HepG2 (cell line): ENCODE data around the gene MRPL34. TPM values are rescaled to one million over a fixed set of nuclear protein-coding genes. Genes with fewer than 3 reads are reported as not detected.

Experiments
- ATAC-seq: fragments of 200-7000 bp; cut with Tn5 transposase; 3 replicates; pipeline ENCODE4 v1.9.1; 2020; ENCODE audit warnings: mild to moderate bottlenecking, moderate library complexity
- BruUV-seq: library from RNA; stranded (reverse); fragments of 400-500 nt; replicated peaks from 2 replicates; lab custom pipeline; 2021; lab: Mats Ljungman, UMichigan
- CTCF ChIA-PET: fragments of 300-600 bp; formaldehyde crosslinking; extraction: SDS; loops from one replicate; lab custom pipeline; 2021; ENCODE audit warnings: low total read pairs, inconsistent platforms, low intra/inter-chr PET ratio; lab: Yijun Ruan, JAX
- POLR2A ChIA-PET: fragments of 350-600 bp; sonication (Branson Sonifier 250); formaldehyde crosslinking; loops from one replicate; lab custom pipeline; 2020; ENCODE audit warnings: antibody characterized with exemption, inconsistent platforms; lab: Yijun Ruan, JAX
- DNase-seq: peaks from one replicate; pipeline ENCODE4 v3.0.0-alpha.2; 2015; ENCODE audit warnings: low spot score
- FAIRE-seq: peaks from 3 replicates; lab custom pipeline; 2011; peaks lifted over from hg19 to GRCh38; lab: Jason Lieb, UNC
- H2AFZ ChIP-seq: one replicate; pipeline ENCODE4 v1.6.1; 2011; ENCODE audit warnings: low read length, inconsistent platforms
- H3K27ac ChIP-seq: fragments of 300-600 bp; 3 replicates; pipeline ENCODE4 v1.8.0; 2011; ENCODE audit warnings: mixed run types, mild to moderate bottlenecking, mixed read lengths, low read length, inconsistent platforms; ENCODE audit not compliant: insufficient read depth; ENCODE audit errors: extremely low read length
- H3K27me3 ChIP-seq, 2 experiments: fragments of 200-600 bp in 1 of 2; 2 replicates in 1 of 2; 3 replicates in 1 of 2; pipeline versions ENCODE4 v1.6.0 to v1.8.0; 2011; ENCODE audit warnings: low read length in 2 of 2, mild to moderate bottlenecking in 2 of 2, moderate library complexity in 2 of 2, inconsistent platforms in 1 of 2; ENCODE audit not compliant: insufficient read depth in 2 of 2, control insufficient read depth in 1 of 2
- H3K36me3 ChIP-seq, 2 experiments: fragments of 200-600 bp in 1 of 2; replicated peaks in 1 of 2; 2 replicates in 1 of 2; 3 replicates in 1 of 2; pipeline versions ENCODE4 v1.5.1 to v1.8.0; 2011; ENCODE audit warnings: low read length in 2 of 2, inconsistent platforms in 1 of 2; ENCODE audit not compliant: insufficient read depth in 2 of 2, control insufficient read depth in 1 of 2
- H3K4me1 ChIP-seq: 2 replicates; pipeline ENCODE4 v1.5.1; 2012; ENCODE audit warnings: low read length, inconsistent platforms; ENCODE audit not compliant: insufficient read depth
- H3K4me2 ChIP-seq: 2 replicates; pipeline ENCODE4 v1.6.0; 2011; ENCODE audit warnings: low read depth, low read length, inconsistent platforms
- H3K4me3 ChIP-seq, 3 experiments: fragments of 200-600 bp in 1 of 3; sonication (generic), shearing (Covaris generic) in 1 of 3; replicated peaks in 1 of 3; 2 replicates each; pipeline ENCODE4 v1.5.1; 2011 to 2016; ENCODE audit warnings: low read length in 3 of 3, inconsistent platforms in 2 of 3, low read depth in 2 of 3, mild to moderate bottlenecking in 2 of 3, control low read depth in 1 of 3, mixed read lengths in 1 of 3; ENCODE audit not compliant: insufficient read depth in 1 of 3
- H3K79me2 ChIP-seq: one replicate; pipeline ENCODE4 v1.6.1; 2011; ENCODE audit warnings: low read length, inconsistent platforms; ENCODE audit not compliant: insufficient read depth
- H3K9ac ChIP-seq: 2 replicates; pipeline ENCODE4 v1.6.0; 2011; ENCODE audit warnings: mild to moderate bottlenecking, low read depth, low read length, inconsistent platforms; ENCODE audit not compliant: insufficient read depth
- H3K9me3 ChIP-seq: 2 replicates; pipeline ENCODE4 v1.5.1; 2012; ENCODE audit warnings: mild to moderate bottlenecking, low read length
- H4K20me1 ChIP-seq: 2 replicates; pipeline ENCODE4 v1.6.0; 2011; ENCODE audit warnings: inconsistent platforms, mild to moderate bottlenecking, low read length, moderate library complexity; ENCODE audit not compliant: insufficient read depth
- ATM ChIP-seq: fragments of 450-650 bp; IDR thresholded peaks from 2 replicates; pipeline ENCODE4 v1.7.1; 2017; ENCODE audit warnings: mild to moderate bottlenecking, borderline replicate concordance
- ELF4 ChIP-seq: sonication (generic); formaldehyde crosslinking; IDR thresholded peaks from 2 replicates; pipeline ENCODE4 v1.5.0; 2020; ENCODE audit warnings: missing genetic modification reagents, mild to moderate bottlenecking, moderate library complexity, borderline replicate concordance
- POGZ ChIP-seq: sonication (generic); formaldehyde crosslinking; IDR thresholded peaks from 2 replicates; pipeline ENCODE4 v1.4.0; 2020; ENCODE audit warnings: mild to moderate bottlenecking, missing genetic modification reagents
- ZBTB1 ChIP-seq: sonication (generic); formaldehyde crosslinking; IDR thresholded peaks from 2 replicates; pipeline ENCODE4 v1.4.0; 2020; ENCODE audit warnings: missing genetic modification reagents, borderline replicate concordance
- ZNF12 ChIP-seq: sonication (generic); formaldehyde crosslinking; IDR thresholded peaks from 2 replicates; pipeline ENCODE4 v1.5.0; 2020; ENCODE audit warnings: missing genetic modification reagents
- ZNF629 ChIP-seq: sonication (generic); formaldehyde crosslinking; conservative IDR thresholded peaks from 2 replicates; pipeline ENCODE4 v1.5.0; 2020; ENCODE audit warnings: missing genetic modification reagents
- ZNF720 ChIP-seq: sonication (generic); formaldehyde crosslinking; IDR thresholded peaks from 2 replicates; pipeline ENCODE4 v1.4.0; 2020; ENCODE audit warnings: missing genetic modification reagents
- ZNF782 ChIP-seq: sonication (generic); formaldehyde crosslinking; IDR thresholded peaks from 2 replicates; pipeline ENCODE4 v1.4.0; 2020; ENCODE audit warnings: missing genetic modification reagents, mild to moderate bottlenecking, borderline replicate concordance
- WGBS: methylation state at CpG from one replicate; pipeline ENCODE4 v1.1.6; 2017; ENCODE audit warnings: low lambda C conversion rate; 5-methylcytosine and 5-hydroxymethylcytosine counted together
- in situ Hi-C: cut with HindIII; loops from 2 replicates; pipeline ENCODE4 v1.10.0; 2017; ENCODE audit warnings: low pct_unique_long_range_greater_than_20kb; ENCODE audit not compliant: extremely low pct_ligation_motif_present
- intact Hi-C: fragments of 100-400 bp; cut with micrococcal nuclease; formaldehyde crosslinking; loops from one replicate; pipeline ENCODE4 v1.10.0; 2022; ENCODE audit not compliant: unreplicated experiment
- polyA plus RNA-seq, 8 experiments: library from polyadenylated mRNA; depleted of rRNA in 3 of 8; stranded (reverse) in 7 of 8; unstranded in 1 of 8; fragments of >200 nt; fragmentation: Illumina TruSeq in 4 of 8; extraction: Trizol in 4 of 8; gene quantifications; 2 replicates each; pipeline versions ENCODE4 v1.2.1 to v1.2.3, GENCODE V29; 2011 to 2016; ENCODE audit warnings: low read depth in 4 of 8, missing spikeins in 1 of 8, mixed read lengths in 1 of 8; ENCODE audit not compliant: insufficient read depth in 1 of 8
- total RNA-seq, 5 experiments: library from RNA; depleted of rRNA; stranded (reverse); fragments of >200 nt; fragmentation: Illumina TruSeq; extraction: Trizol; gene quantifications; 2 replicates each; pipeline ENCODE4 v1.2.3, GENCODE V29; 2016; ENCODE audit warnings: low read depth in 1 of 5
- TF ChIP-seq, protein P1 (sequence below): sonication (generic); formaldehyde crosslinking; conservative IDR thresholded peaks from 2 replicates; pipeline ENCODE4 v1.4.0; 2020; ENCODE audit warnings: missing genetic modification reagents
- TF ChIP-seq, protein P2 (sequence below): sonication (generic); formaldehyde crosslinking; IDR thresholded peaks from 2 replicates; pipeline ENCODE4 v1.5.0; 2020; ENCODE audit warnings: mild to moderate bottlenecking, missing genetic modification reagents, borderline replicate concordance
- TF ChIP-seq, protein P3 (sequence below): sonication (generic); formaldehyde crosslinking; IDR thresholded peaks from 2 replicates; pipeline ENCODE4 v1.8.0; 2022; ENCODE audit warnings: missing genetic modification reagents, mild to moderate bottlenecking, borderline replicate concordance

MRPL34 gene
- total and polyA plus RNA-seq, 2 of the 13 experiments (the other 11 are each of a cell fraction or from before 2014, with no cell fraction given) = 74.0 to 77.3 TPM

DNA sequence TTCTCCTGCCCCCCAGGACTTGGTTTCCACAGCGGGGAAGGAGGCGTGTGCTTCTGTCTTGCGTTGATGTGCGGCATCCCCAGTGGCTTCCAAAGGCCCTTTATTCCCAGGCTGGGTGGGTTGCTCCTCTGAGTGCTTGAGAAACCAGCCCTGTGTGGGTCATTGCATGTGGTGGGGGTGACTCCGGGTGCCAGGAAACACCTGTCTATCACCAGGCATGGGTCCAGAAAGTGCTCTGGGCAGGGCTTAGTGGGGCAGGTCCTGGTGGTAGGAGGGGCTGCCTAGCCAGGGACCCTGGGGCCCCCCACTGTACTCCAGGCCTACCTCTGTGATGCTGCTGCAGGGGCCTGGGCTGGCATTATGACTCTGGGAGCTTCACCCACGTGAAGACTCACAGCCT, 13.3 kb downstream of the MRPL34 start:
- Histone ChIP-seq H3K27me3 (no peaks in the 10 kb centered on the region), H3K4me2 (no peak overlapping the region), H3K9me3 (no peaks in the 10 kb centered on the region), H3K27ac (no peak overlapping the region)
- no peak for ATAC-seq
- POLR2A ChIA-PET = interaction anchor here (0.6 to 1.8 kb wide), 2 partner anchors 10 to 35 kb away, joined by 3 to 11 read pairs; partner anchors contain the start of gene DDA1
- DNase-seq = no peak
- TF ChIP-seq, protein P1, sequence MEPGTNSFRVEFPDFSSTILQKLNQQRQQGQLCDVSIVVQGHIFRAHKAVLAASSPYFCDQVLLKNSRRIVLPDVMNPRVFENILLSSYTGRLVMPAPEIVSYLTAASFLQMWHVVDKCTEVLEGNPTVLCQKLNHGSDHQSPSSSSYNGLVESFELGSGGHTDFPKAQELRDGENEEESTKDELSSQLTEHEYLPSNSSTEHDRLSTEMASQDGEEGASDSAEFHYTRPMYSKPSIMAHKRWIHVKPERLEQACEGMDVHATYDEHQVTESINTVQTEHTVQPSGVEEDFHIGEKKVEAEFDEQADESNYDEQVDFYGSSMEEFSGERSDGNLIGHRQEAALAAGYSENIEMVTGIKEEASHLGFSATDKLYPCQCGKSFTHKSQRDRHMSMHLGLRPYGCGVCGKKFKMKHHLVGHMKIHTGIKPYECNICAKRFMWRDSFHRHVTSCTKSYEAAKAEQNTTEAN (CRISPR knock-in tag) = no peak
- TF ChIP-seq ATM = no peak
- TF ChIP-seq ZNF720 = no peak
- TF ChIP-seq ZNF629 (CRISPR knock-in tag) = no peak
- TF ChIP-seq ZNF12 (CRISPR knock-in tag) = no peak
- TF ChIP-seq ELF4 = no peak
- TF ChIP-seq, protein P2, sequence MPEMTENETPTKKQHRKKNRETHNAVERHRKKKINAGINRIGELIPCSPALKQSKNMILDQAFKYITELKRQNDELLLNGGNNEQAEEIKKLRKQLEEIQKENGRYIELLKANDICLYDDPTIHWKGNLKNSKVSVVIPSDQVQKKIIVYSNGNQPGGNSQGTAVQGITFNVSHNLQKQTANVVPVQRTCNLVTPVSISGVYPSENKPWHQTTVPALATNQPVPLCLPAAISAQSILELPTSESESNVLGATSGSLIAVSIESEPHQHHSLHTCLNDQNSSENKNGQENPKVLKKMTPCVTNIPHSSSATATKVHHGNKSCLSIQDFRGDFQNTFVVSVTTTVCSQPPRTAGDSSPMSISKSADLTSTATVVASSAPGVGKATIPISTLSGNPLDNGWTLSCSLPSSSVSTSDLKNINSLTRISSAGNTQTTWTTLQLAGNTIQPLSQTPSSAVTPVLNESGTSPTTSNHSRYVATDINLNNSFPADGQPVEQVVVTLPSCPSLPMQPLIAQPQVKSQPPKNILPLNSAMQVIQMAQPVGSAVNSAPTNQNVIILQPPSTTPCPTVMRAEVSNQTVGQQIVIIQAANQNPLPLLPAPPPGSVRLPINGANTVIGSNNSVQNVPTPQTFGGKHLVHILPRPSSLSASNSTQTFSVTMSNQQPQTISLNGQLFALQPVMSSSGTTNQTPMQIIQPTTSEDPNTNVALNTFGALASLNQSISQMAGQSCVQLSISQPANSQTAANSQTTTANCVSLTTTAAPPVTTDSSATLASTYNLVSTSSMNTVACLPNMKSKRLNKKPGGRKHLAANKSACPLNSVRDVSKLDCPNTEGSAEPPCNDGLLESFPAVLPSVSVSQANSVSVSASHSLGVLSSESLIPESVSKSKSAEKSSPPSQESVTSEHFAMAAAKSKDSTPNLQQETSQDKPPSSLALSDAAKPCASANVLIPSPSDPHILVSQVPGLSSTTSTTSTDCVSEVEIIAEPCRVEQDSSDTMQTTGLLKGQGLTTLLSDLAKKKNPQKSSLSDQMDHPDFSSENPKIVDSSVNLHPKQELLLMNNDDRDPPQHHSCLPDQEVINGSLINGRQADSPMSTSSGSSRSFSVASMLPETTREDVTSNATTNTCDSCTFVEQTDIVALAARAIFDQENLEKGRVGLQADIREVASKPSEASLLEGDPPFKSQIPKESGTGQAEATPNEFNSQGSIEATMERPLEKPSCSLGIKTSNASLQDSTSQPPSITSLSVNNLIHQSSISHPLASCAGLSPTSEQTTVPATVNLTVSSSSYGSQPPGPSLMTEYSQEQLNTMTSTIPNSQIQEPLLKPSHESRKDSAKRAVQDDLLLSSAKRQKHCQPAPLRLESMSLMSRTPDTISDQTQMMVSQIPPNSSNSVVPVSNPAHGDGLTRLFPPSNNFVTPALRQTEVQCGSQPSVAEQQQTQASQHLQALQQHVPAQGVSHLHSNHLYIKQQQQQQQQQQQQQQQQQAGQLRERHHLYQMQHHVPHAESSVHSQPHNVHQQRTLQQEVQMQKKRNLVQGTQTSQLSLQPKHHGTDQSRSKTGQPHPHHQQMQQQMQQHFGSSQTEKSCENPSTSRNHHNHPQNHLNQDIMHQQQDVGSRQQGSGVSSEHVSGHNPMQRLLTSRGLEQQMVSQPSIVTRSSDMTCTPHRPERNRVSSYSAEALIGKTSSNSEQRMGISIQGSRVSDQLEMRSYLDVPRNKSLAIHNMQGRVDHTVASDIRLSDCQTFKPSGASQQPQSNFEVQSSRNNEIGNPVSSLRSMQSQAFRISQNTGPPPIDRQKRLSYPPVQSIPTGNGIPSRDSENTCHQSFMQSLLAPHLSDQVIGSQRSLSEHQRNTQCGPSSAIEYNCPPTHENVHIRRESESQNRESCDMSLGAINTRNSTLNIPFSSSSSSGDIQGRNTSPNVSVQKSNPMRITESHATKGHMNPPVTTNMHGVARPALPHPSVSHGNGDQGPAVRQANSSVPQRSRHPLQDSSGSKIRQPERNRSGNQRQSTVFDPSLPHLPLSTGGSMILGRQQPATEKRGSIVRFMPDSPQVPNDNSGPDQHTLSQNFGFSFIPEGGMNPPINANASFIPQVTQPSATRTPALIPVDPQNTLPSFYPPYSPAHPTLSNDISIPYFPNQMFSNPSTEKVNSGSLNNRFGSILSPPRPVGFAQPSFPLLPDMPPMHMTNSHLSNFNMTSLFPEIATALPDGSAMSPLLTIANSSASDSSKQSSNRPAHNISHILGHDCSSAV (CRISPR knock-in tag) = no peak
- TF ChIP-seq, protein P3, sequence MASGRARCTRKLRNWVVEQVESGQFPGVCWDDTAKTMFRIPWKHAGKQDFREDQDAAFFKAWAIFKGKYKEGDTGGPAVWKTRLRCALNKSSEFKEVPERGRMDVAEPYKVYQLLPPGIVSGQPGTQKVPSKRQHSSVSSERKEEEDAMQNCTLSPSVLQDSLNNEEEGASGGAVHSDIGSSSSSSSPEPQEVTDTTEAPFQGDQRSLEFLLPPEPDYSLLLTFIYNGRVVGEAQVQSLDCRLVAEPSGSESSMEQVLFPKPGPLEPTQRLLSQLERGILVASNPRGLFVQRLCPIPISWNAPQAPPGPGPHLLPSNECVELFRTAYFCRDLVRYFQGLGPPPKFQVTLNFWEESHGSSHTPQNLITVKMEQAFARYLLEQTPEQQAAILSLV (CRISPR knock-in tag) = no peak
- TF ChIP-seq ZNF782 (CRISPR knock-in tag) = no peak
- TF ChIP-seq POGZ (CRISPR knock-in tag) = no peak
- TF ChIP-seq ZBTB1 (CRISPR knock-in tag) = no peak
- TF ChIP-seq, all 625 proteins: peak for 0
- CTCF ChIA-PET = no interaction called here
- Histone ChIP-seq H3K9ac (no peak overlapping the region), H4K20me1 (no peaks in the 10 kb centered on the region), H3K4me3 (no peak overlapping the region), H3K36me3 (peaks cover 17 to 42% of the 10 kb centered on the region in 2 experiments; a peak in 4 of 5 replicates), H2AFZ (no peak overlapping the region), H3K4me1 (no peaks in the 10 kb centered on the region), H3K79me2 (no peaks in the 10 kb centered on the region)
- intact Hi-C loops (no loop called here), in situ Hi-C loops (no loop called here)
- FAIRE-seq = no peak
- WGBS = 88% methylated on average over 6 of the region's 6 CpGs
- BruUV-seq = no TSS peak
